Endothelial cell of umbilical vein (primary cell): ENCODE measurements around the gene CCDC186. TPM values are rescaled to one million over a fixed set of nuclear protein-coding genes. Genes with fewer than 3 reads are reported as not detected.

ENCODE experiments used
- BruUV-seq: library from RNA; stranded (reverse); fragments of 400-500 nt; replicated peaks from 2 replicates; lab custom pipeline; 2021; lab: Mats Ljungman, UMichigan
- CTCF ChIA-PET: fragments of 300-600, 350-600 bp; sonication (Branson Sonifier 250); formaldehyde crosslinking; loops from one replicate; lab custom pipeline; 2021; ENCODE audit warnings: antibody characterized with exemption, inconsistent platforms; lab: Charles Lee
- POLR2A ChIA-PET: fragments of 300-600, 350-600 bp; sonication (Branson Sonifier 250); formaldehyde crosslinking; loops from one replicate; lab custom pipeline; 2021; ENCODE audit warnings: antibody characterized with exemption, inconsistent platforms; lab: Charles Lee
- DNase-seq: peaks from one replicate; pipeline ENCODE4 v3.0.0-alpha.2; 2011; ENCODE audit warnings: low read depth, low spot score
- FAIRE-seq: peaks from 2 replicates; lab custom pipeline; 2011; peaks lifted over from hg19 to GRCh38; lab: Jason Lieb, UNC
- H2AFZ ChIP-seq: 2 replicates; pipeline ENCODE4 v1.6.0; 2012; ENCODE audit warnings: low read depth, low read length, control low read depth, inconsistent platforms
- H3K27ac ChIP-seq: 2 replicates; pipeline ENCODE4 v1.5.1; 2011; ENCODE audit warnings: low read depth, mild to moderate bottlenecking, control low read depth, low read length, moderate library complexity; ENCODE audit not compliant: insufficient read depth
- H3K27me3 ChIP-seq, 2 experiments: 2 replicates each; pipeline versions ENCODE4 v1.6.0 to v1.6.1; 2011; ENCODE audit warnings: low read length in 2 of 2, mixed read lengths in 1 of 2; ENCODE audit not compliant: control insufficient read depth in 2 of 2, insufficient read depth in 2 of 2
- H3K36me3 ChIP-seq, 2 experiments: 2 replicates in 1 of 2; 3 replicates in 1 of 2; pipeline ENCODE4 v1.5.1; 2011; ENCODE audit warnings: low read length in 2 of 2, mild to moderate bottlenecking in 1 of 2, moderate library complexity in 1 of 2; ENCODE audit not compliant: control insufficient read depth in 2 of 2, insufficient read depth in 2 of 2; ENCODE audit errors: extremely low read depth in 1 of 2
- H3K4me1 ChIP-seq: 3 replicates; pipeline ENCODE4 v1.5.1; 2011; ENCODE audit warnings: mild to moderate bottlenecking, low read length; ENCODE audit not compliant: control insufficient read depth, insufficient read depth; ENCODE audit errors: extremely low read depth
- H3K4me2 ChIP-seq: 2 replicates; pipeline ENCODE4 v1.6.1; 2011; ENCODE audit warnings: low read length, control low read depth, mixed read lengths; ENCODE audit not compliant: insufficient read depth
- H3K4me3 ChIP-seq, 3 experiments: fragments of 200-600 bp in 1 of 3; sonication (generic), shearing (Covaris generic) in 1 of 3; replicated peaks in 1 of 3; 2 replicates each; pipeline ENCODE4 v1.5.1; 2011 to 2016; ENCODE audit warnings: control low read depth in 3 of 3, low read length in 3 of 3, mild to moderate bottlenecking in 2 of 3, inconsistent platforms in 1 of 3, low read depth in 1 of 3, moderate library complexity in 1 of 3; ENCODE audit not compliant: insufficient read depth in 1 of 3
- H3K79me2 ChIP-seq: 2 replicates; pipeline ENCODE4 v1.6.0; 2012; ENCODE audit warnings: low read length, inconsistent platforms; ENCODE audit not compliant: control insufficient read depth, insufficient read depth
- H3K9ac ChIP-seq: replicated peaks from 2 replicates; pipeline ENCODE3; 2011; ENCODE audit warnings: low read length, control low read depth; ENCODE audit not compliant: insufficient read depth; ENCODE audit errors: extremely low read depth
- H3K9me1 ChIP-seq: replicated peaks from 3 replicates; pipeline ENCODE4 v1.6.0; 2011; ENCODE audit warnings: mild to moderate bottlenecking, low read length; ENCODE audit not compliant: control insufficient read depth, insufficient read depth; ENCODE audit errors: extremely low read depth
- H3K9me3 ChIP-seq: replicated peaks from 2 replicates; pipeline ENCODE4 v1.5.1; 2012; ENCODE audit warnings: low read length, inconsistent platforms; ENCODE audit not compliant: control insufficient read depth, insufficient read depth
- H4K20me1 ChIP-seq: replicated peaks from 2 replicates; pipeline ENCODE3; 2011; ENCODE audit warnings: mild to moderate bottlenecking, low read length; ENCODE audit not compliant: control insufficient read depth, insufficient read depth; ENCODE audit errors: extremely low read depth
- CTCF ChIP-seq, 2 donors: IDR thresholded peaks; 1 replicate in 1 of 2; 2 replicates in 1 of 2; pipeline ENCODE4 v1.5.1; 2011; ENCODE audit warnings: low read length in 2 of 2, mild to moderate bottlenecking in 2 of 2, moderate library complexity in 2 of 2, control low read depth in 1 of 2, inconsistent platforms in 1 of 2, low read depth in 1 of 2; ENCODE audit not compliant: insufficient read depth in 1 of 2; ENCODE audit errors: extremely low read depth in 1 of 2
- EZH2 ChIP-seq: IDR thresholded peaks from 2 replicates; pipeline ENCODE4 v1.6.1; 2012; ENCODE audit warnings: borderline replicate concordance, low read depth, mild to moderate bottlenecking, moderate library complexity, low read length, inconsistent platforms; ENCODE audit not compliant: severe bottlenecking
- FOS ChIP-seq: IDR thresholded peaks from 2 replicates; pipeline ENCODE4 v1.6.1; 2011; ENCODE audit warnings: mild to moderate bottlenecking, low read length, moderate library complexity, borderline replicate concordance; ENCODE audit not compliant: insufficient read depth
- GATA2 ChIP-seq: IDR thresholded peaks from 2 replicates; pipeline ENCODE4 v1.7.0; 2011; ENCODE audit warnings: low read depth, mild to moderate bottlenecking, moderate library complexity, mixed read lengths, low read length; ENCODE audit not compliant: insufficient read length, insufficient read depth
- JUN ChIP-seq: IDR thresholded peaks from 2 replicates; pipeline ENCODE4 v1.6.1; 2011; ENCODE audit warnings: borderline replicate concordance, low read depth; ENCODE audit not compliant: insufficient read length, insufficient read depth
- MAX ChIP-seq: IDR thresholded peaks from 2 replicates; pipeline ENCODE4 v1.6.1; 2011; ENCODE audit not compliant: insufficient read depth, insufficient read length
- MYC ChIP-seq: IDR thresholded peaks from one replicate; pipeline ENCODE4 v1.6.1; 2011; ENCODE audit warnings: mild to moderate bottlenecking, low read depth, low read length
- POLR2A ChIP-seq: IDR thresholded peaks from 2 replicates; pipeline ENCODE4 v1.6.1; 2012; ENCODE audit warnings: low read depth, mild to moderate bottlenecking, control low read depth, low read length
- POLR2AphosphoS5 ChIP-seq: IDR thresholded peaks from 2 replicates; pipeline ENCODE4 v1.6.1; 2012; ENCODE audit warnings: low read depth, mild to moderate bottlenecking, control low read depth, low read length, moderate library complexity; ENCODE audit not compliant: insufficient read depth
- dilution Hi-C: fragments of 300-500 bp; cut with MboI; formaldehyde crosslinking; loops from one replicate; pipeline ENCODE4 v1.15.0; 2019; ENCODE audit warnings: low sequenced_read_pairs; ENCODE audit not compliant: extremely low pct_ligation_motif_present
- intact Hi-C: fragments of 100-400 bp; cut with micrococcal nuclease; formaldehyde crosslinking; loops from one replicate; pipeline ENCODE4 v1.10.0; 2022
- polyA plus RNA-seq, 4 experiments: library from polyadenylated mRNA; depleted of rRNA in 3 of 4; stranded (reverse) in 3 of 4; unstranded in 1 of 4; fragments of >200 nt; gene quantifications; 2 replicates each; pipeline versions ENCODE4 v1.2.1 to v1.2.3, GENCODE V29; 2011 to 2012; ENCODE audit warnings: missing spikeins in 1 of 4
- total RNA-seq: library from RNA; stranded (reverse); gene quantifications from 2 replicates; pipeline ENCODE4 v1.2.3, GENCODE V29; 2021

CCDC186 gene
- total and polyA plus RNA-seq, 2 donors (not counting 3 experiments of a cell fraction or from before 2014, with no cell fraction given), result 1.8 to 13.4 TPM

- Histone ChIP-seq H3K36me3 (no peaks in the 10 kb centered on the region), H3K27me3 (no peaks in the 10 kb centered on the region), H3K9me3 (no peaks in the 10 kb centered on the region), H3K9me1 (no peaks in the 10 kb centered on the region), H3K79me2 (peaks cover 27% of the 10 kb centered on the region), H2AFZ (no peak overlapping the region), H3K9ac (no peak overlapping the region), H3K27ac (no peak overlapping the region), H3K4me2 (no peak overlapping the region), H4K20me1 (no peaks in the 10 kb centered on the region), H3K4me1 (peaks cover 13% of the 10 kb centered on the region), H3K4me3 (no peak overlapping the region)
- BruUV-seq, result no TSS peak
- TF ChIP-seq EZH2 (no peak), FOS (no peak), JUN (no peak), MYC (no peak), GATA2 (no peak), MAX (no peak), CTCF (IDR thresholded peaks at IDR 0.05; ENCODE audit: extremely low read depth in 1 of 2, insufficient read depth in 1 of 2, low read depth in 1 of 2, low read length in 2 of 2) (no peak), POLR2A (no peak), POLR2AphosphoS5 (no peak)
- no peak for DNase-seq
- FAIRE-seq, result no peak
- dilution Hi-C loops, result no loop called here
- CTCF ChIA-PET, result no interaction called here
- POLR2A ChIA-PET, result no interaction called here
- intact Hi-C loops, result no loop called here
These were observed 5.5 kb downstream of the CCDC186 start for GRCh38 chr10:114168450-114169009.
